Gastroesophageal sphincter (tissue), 3 donors: ENCODE measurements around the gene NSG2.

ENCODE experiments used
- CTCF ChIP-seq, 4 experiments: fragments of 200-600 bp in 2 of 4; fragments of 450-650 bp in 2 of 4; sonication (generic) in 1 of 4; IDR thresholded peaks; one replicate each; pipeline ENCODE4 v1.5.1; 2017 to 2019; ENCODE audit warnings: antibody characterized with exemption in 4 of 4, mild to moderate bottlenecking in 2 of 4, moderate library complexity in 2 of 4
- EP300 ChIP-seq: sonication (generic); formaldehyde crosslinking; IDR thresholded peaks from one replicate; pipeline ENCODE4 v1.6.1; 2017; ENCODE audit warnings: antibody characterized with exemption, mild to moderate bottlenecking
- POLR2A ChIP-seq, 2 donors: fragments of 450-650 bp; IDR thresholded peaks; one replicate each; pipeline ENCODE4 v1.6.1; 2017; ENCODE audit warnings: antibody characterized with exemption in 2 of 2, mild to moderate bottlenecking in 2 of 2, moderate library complexity in 1 of 2
- POLR2AphosphoS5 ChIP-seq: sonication (generic); formaldehyde crosslinking; IDR thresholded peaks from one replicate; pipeline ENCODE4 v1.6.1; 2017; ENCODE audit warnings: antibody characterized with exemption

GRCh38 chr5:174082286-174082685 is 36.8 kb downstream of the NSG2 start:
- TF ChIP-seq CTCF (IDR thresholded peaks at IDR 0.05) (no peak), POLR2AphosphoS5 (no peak), EP300 (no peak), POLR2A (IDR thresholded peaks at IDR 0.05) (no peak)
